GM18498 (cell line): ENCODE results near the gene CNTRL.

Experiments used
- ATAC-seq: cut with Tn5 transposase; IDR thresholded peaks from one replicate; pipeline ENCODE4 v1.9.1; 2021; ENCODE audit warnings: mild to moderate bottlenecking, moderate library complexity; ENCODE audit not compliant: unreplicated experiment

CNTRL gene

GRCh38 chr9:121179930-121180681 lies 105.4 kb downstream of the CNTRL start:
- no peak for ATAC-seq

DNA sequence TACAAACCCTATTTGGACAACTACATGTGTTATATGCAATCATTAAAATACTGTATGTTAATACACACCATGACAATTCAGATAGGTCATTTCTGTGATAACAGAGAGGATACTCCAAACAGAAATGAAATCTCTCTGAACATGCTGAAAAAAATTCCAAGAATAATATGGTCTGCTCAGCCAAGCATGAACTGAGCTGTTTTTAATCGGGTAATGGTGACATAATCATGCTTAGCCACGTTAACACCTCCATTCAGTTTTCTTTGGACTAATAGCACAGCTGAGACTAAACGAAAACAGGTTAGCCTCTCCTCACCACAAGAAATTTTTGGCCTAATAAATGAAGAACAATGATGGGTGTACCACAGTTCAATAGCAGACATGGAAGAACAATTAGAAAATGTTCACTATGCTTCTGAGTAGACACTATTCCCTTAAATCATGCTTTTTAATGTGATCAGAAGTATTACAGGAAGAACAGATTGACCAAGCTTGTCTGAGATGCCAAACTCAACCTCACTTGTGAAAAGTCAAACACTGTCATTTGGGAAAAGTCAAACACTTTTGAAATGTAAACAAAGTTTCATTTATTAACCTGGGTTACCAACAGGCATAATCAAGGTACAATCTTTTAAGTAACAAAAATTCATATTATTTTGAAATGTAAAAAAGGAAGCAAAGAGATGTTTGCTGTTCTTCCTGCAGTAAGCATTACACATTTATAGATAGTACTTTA lies 107.5 kb downstream of the CNTRL start:
- ATAC-seq, result no peak

DNA sequence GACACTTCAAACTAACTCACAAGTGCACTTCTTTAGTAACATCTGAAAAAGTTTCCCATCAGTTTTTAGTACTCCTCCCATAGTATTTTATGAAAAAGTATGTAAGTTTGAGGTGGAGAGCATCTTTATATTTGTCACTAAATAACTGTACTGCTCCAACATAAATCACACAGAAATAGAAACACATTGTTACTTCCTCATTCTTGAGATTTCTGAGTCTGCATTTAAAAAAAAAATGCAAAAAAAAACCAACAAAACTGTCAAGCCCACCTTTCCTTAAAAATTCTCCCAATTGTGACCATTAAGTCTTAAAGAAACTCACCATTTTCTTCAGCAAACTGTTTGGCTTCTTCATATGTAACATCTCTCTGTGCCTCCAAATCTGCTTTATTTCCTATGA lies 108.2 kb downstream of the CNTRL start:
- ATAC-seq, result no peak

DNA sequence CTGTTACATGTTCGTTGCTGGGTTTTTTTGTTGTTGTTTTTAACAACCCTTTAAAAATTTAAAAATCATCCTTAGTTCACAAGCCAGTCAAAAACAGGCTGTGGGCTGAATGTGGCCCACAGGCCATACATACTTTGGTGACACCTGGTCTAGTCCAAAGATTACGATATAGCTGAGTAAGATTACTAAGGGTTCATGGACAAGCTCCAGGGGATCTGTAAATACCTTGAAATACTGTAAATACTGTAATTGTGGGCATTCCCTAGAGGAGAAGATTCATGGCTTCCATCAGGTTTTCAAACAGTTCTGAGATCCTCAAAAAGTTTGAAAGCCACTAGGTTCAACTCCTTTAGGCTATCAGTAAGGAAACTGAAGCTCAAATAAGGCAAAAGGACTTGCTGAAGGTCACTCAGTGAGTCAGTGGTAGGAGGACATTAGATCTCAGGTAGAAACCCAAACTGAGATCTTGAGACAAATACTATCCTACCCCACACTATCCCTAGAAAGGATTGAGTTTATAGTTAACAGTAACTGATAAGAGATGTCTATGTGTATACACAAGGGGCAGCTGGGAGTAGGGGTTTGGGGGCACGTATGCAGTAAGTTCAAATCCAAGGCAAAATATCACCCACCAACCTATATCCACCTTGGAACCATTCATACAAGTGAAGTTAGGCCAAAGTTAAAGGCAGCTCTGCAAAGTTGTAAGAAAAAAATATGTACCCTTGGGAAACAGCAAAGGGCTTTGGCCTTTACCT lies 109.1 kb downstream of the CNTRL start:
- no peak for ATAC-seq

DNA sequence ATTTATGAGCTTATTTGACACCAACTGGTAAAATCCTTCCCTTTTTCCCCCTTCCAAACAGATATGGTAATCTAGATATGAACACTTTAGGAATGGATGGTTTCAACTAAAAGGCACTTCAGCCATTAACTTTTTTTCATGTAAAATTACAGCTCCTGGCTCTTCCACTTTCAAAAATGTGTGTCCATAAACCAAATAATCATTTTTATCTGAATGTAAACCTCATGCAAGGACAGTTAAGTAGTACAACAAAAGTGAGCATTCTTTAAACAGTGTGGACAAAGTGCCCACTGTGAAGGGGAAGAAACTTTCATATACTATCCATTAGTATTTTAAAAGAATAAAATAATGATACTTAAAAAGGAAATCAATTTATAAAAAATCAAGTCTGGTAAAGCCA lies 109.7 kb downstream of the CNTRL start:
- no peak for ATAC-seq

DNA sequence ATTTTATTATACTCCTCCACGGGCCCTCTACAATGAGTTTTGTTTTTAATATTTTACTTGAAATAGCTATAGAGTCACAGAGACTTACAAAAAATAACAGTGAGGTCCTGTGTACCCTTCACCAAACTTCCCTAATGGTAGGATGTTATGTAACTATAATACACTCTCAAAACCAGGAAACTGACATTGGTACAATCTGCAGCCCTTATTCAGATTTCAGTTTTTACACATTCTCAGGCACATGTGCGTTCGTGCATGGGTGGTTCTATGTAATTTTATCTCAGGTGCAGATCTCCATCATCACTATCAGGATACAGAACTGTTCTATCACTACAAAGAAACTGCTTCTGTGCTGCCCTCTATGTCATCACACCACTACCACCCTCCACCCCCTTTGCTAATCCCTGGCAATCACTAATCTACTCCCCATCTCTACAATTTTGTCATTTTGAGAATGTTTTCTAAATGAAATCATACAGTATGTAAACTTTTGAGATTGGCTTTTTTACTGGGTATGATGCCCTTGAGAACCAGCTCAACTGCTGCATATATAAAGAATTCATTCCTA lies 110.5 kb downstream of the CNTRL start:
- ATAC-seq, result no peak

- ATAC-seq, result no peak
Measured at GRCh38 chr9:121185774-121186403, 111.1 kb downstream of the CNTRL start.

GRCh38 chr9:121187636-121188305 lies 113.0 kb downstream of the CNTRL start:
- no peak for ATAC-seq

GRCh38 chr9:121189006-121189405 lies 114.3 kb downstream of the CNTRL start:
- no peak for ATAC-seq

GRCh38 chr9:121189660-121190059 lies 114.9 kb downstream of the CNTRL start:
- ATAC-seq, result no peak

- no peak for ATAC-seq
Measured at GRCh38 chr9:121191235-121191634, 116.5 kb downstream of the CNTRL start.

- no peak for ATAC-seq
Measured at GRCh38 chr9:121192518-121192917, 117.8 kb downstream of the CNTRL start.

- no peak for ATAC-seq
Measured at GRCh38 chr9:121192959-121193640, 118.3 kb downstream of the CNTRL start.

- ATAC-seq, result no peak
Measured at GRCh38 chr9:121194730-121195129, 120.0 kb downstream of the CNTRL start.

DNA sequence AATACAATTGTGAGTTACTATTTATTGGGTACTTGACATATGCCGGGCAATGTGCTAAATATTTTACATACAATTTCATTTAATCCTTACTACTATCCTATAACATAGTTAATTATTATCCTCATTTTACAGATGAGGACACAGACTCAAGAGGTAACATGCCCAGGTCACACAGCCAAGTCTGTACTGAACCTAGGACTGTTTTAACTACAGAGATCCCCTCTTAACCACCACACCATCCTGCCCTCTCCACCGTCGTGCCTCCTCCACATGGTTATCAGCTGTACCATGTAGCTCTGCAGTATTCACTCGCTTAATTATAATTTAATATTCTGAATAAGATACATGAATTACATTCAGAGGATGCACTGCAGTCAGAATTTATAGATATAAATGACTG lies 121.6 kb downstream of the CNTRL start:
- peak; percentile 47 for ATAC-seq

DNA sequence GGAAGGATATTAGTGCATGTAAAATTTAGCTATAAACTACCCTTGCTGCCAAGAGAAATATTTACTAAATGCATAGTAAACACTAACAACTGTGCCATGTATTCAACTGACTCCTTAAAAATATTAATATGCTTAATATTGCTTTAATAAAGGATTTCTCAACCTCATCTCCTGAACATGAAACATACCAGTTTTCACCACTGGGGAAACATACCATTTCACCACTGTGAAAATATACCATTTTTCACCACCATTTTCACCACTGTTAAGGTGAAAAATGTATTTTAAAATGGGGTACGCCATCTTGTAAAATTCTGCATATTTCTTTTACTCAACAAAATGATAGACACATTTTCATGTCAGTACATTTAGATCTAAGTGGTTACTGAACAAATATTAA lies 122.4 kb downstream of the CNTRL start:
- no peak for ATAC-seq

DNA sequence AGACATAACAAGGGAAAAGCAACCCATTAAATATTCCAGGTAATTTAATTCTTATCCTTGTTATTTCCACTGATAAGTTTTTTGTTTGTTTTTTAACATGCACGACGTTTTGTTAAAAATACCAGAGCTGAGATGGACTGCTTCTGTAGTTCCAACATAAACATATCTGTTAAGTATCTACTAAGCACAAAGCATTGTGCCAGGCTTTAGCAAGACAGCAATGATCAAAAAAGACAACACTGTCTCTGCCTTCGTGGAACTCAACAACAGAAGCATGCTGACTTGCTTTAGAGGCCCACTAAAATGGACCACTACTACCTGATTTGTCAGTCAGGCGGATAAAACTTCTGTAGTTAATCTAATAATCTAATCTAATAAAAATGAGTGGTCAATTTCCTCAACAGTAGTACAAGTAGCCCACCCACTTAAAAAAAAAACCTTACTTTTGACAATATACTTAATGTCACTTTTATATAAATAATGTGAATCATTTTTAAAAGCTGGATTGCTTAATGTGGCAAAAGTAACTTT lies 123.8 kb downstream of the CNTRL start:
- no peak for ATAC-seq

DNA sequence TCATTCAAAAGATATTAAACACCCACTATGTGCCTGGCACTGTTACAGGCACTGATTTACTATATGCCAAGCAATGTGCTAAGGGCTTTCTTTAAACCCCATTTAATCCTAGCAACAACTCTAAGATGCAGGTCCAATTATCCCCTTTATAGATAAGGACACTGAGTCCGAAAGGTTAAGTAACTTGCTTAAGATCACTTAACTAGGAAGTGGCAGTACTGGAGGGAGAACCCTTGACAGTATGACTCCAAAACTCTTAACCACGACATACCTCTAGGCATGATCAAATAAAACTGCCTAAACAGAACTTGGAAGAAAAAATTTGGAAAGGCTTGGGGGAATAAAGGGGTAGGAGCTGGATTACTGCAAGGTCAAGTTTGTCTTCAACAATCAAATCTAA lies 125.2 kb downstream of the CNTRL start:
- no peak for ATAC-seq

DNA sequence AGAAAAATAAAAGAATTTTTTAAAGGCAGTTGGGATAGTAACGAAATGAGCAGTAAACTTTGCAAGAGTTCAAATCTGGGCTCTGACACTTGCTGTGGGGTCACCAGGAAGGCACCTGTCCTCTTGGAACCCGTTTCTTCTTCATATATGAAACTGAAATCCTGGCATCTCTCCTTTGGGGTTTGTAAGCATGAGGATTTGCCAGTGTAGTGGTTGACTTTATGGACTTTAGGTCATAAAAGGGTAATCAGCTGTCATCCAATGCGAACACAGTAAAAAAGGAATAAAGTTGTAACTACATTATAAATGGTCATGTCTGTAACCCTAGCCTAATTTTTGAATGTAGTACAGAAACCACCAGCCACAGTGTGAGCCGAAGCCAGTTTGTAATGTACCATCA lies 125.6 kb downstream of the CNTRL start:
- no peak for ATAC-seq
